HEK293 (cell line): ENCODE results near the gene CLDN6.

Experiments
- EGR2 ChIP-seq: fragments of 450-650 bp; formaldehyde crosslinking; IDR thresholded peaks from 2 replicates; pipeline ENCODE4 v1.5.1; 2016; ENCODE audit warnings: low read depth, missing biosample characterization, missing genetic modification characterization
- GLIS1 ChIP-seq: fragments of 450-650 bp; formaldehyde crosslinking; IDR thresholded peaks from 2 replicates; pipeline ENCODE4 v1.5.1; 2016; ENCODE audit warnings: missing biosample characterization, missing genetic modification characterization
- GLIS2 ChIP-seq: fragments of 450-650 bp; formaldehyde crosslinking; IDR thresholded peaks from 2 replicates; pipeline ENCODE4 v1.5.1; 2016; ENCODE audit warnings: missing biosample characterization, missing genetic modification characterization
- KLF1 ChIP-seq: fragments of 450-650 bp; formaldehyde crosslinking; IDR thresholded peaks from 2 replicates; pipeline ENCODE4 v1.5.1; 2016; ENCODE audit warnings: missing biosample characterization, missing genetic modification characterization
- KLF7 ChIP-seq: fragments of 450-650 bp; formaldehyde crosslinking; IDR thresholded peaks from 2 replicates; pipeline ENCODE4 v1.5.1; 2016; ENCODE audit warnings: missing biosample characterization, missing genetic modification characterization, borderline replicate concordance
- KLF8 ChIP-seq: fragments of 450-650 bp; formaldehyde crosslinking; IDR thresholded peaks from 2 replicates; pipeline ENCODE4 v1.5.1; 2016; ENCODE audit warnings: missing biosample characterization, missing genetic modification characterization
- PRDM1 ChIP-seq: fragments of 450-650 bp; formaldehyde crosslinking; IDR thresholded peaks from 2 replicates; pipeline ENCODE4; 2016; ENCODE audit warnings: missing biosample characterization, missing genetic modification characterization
- SCRT2 ChIP-seq: fragments of 450-650 bp; formaldehyde crosslinking; IDR thresholded peaks from 2 replicates; pipeline ENCODE4 v1.5.1; 2016; ENCODE audit warnings: missing biosample characterization, missing genetic modification characterization
- TRIM28 ChIP-seq: IDR thresholded peaks from 2 replicates; pipeline ENCODE4 v1.6.1; 2011; ENCODE audit warnings: low read length, control low read depth, borderline replicate concordance
- WT1 ChIP-seq: fragments of 450-650 bp; formaldehyde crosslinking; IDR thresholded peaks from 2 replicates; pipeline ENCODE4 v1.5.1; 2016; ENCODE audit warnings: missing biosample characterization, missing genetic modification characterization
- ZEB2 ChIP-seq: fragments of 450-650 bp; formaldehyde crosslinking; IDR thresholded peaks from 2 replicates; pipeline ENCODE4 v1.5.1; 2016; ENCODE audit warnings: missing biosample characterization, missing genetic modification characterization
- ZNF114 ChIP-seq: fragments of 450-650 bp; formaldehyde crosslinking; IDR thresholded peaks from 2 replicates; pipeline ENCODE4 v1.5.0; 2017; ENCODE audit warnings: missing biosample characterization, missing genetic modification characterization
- ZNF138 ChIP-seq: fragments of 450-650 bp; formaldehyde crosslinking; IDR thresholded peaks from 2 replicates; pipeline ENCODE4 v1.5.1; 2016; ENCODE audit warnings: missing biosample characterization, missing genetic modification characterization, borderline replicate concordance
- ZNF146 ChIP-seq: fragments of 450-650 bp; formaldehyde crosslinking; IDR thresholded peaks from 2 replicates; pipeline ENCODE4 v1.5.1; 2016; ENCODE audit warnings: missing biosample characterization, missing genetic modification characterization
- ZNF157 ChIP-seq: fragments of 450-650 bp; formaldehyde crosslinking; IDR thresholded peaks from 2 replicates; pipeline ENCODE4 v1.5.1; 2016; ENCODE audit warnings: missing biosample characterization, missing genetic modification characterization
- ZNF266 ChIP-seq: fragments of 450-650 bp; formaldehyde crosslinking; IDR thresholded peaks from 2 replicates; pipeline ENCODE4 v1.5.1; 2016; ENCODE audit warnings: missing biosample characterization, missing genetic modification characterization, low read depth
- ZNF324 ChIP-seq: fragments of 450-650 bp; formaldehyde crosslinking; IDR thresholded peaks from 2 replicates; pipeline ENCODE4 v1.5.1; 2016; ENCODE audit warnings: missing biosample characterization, missing genetic modification characterization
- ZNF335 ChIP-seq: fragments of 450-650 bp; formaldehyde crosslinking; conservative IDR thresholded peaks from 2 replicates; pipeline ENCODE4 v1.5.1; 2016; ENCODE audit warnings: missing biosample characterization, missing genetic modification characterization
- ZNF514 ChIP-seq: fragments of 450-650 bp; formaldehyde crosslinking; IDR thresholded peaks from 2 replicates; pipeline ENCODE4 v1.5.1; 2016; ENCODE audit warnings: missing biosample characterization, missing genetic modification characterization
- ZNF596 ChIP-seq: fragments of 450-650 bp; IDR thresholded peaks from 2 replicates; pipeline ENCODE4 v1.5.0; 2018; ENCODE audit warnings: missing biosample characterization, mild to moderate bottlenecking, missing genetic modification characterization, moderate library complexity
- ZNF610 ChIP-seq: fragments of 450-650 bp; formaldehyde crosslinking; IDR thresholded peaks from 2 replicates; pipeline ENCODE4 v1.5.1; 2016; ENCODE audit warnings: missing biosample characterization, missing genetic modification characterization, borderline replicate concordance
- ZNF623 ChIP-seq: fragments of 450-650 bp; formaldehyde crosslinking; IDR thresholded peaks from 2 replicates; pipeline ENCODE4 v1.5.1; 2016; ENCODE audit warnings: missing biosample characterization, missing genetic modification characterization
- TF ChIP-seq, protein P1 (sequence below): fragments of 450-650 bp; formaldehyde crosslinking; IDR thresholded peaks from 2 replicates; pipeline ENCODE4 v1.5.1; 2016; ENCODE audit warnings: missing biosample characterization, missing genetic modification characterization, low read depth
- TF ChIP-seq, protein P2 (sequence below): IDR thresholded peaks from 2 replicates; pipeline ENCODE4 v1.6.1; 2011; ENCODE audit warnings: mild to moderate bottlenecking, low read depth, low read length, borderline replicate concordance
- TF ChIP-seq, protein P3 (sequence below): fragments of 450-650 bp; formaldehyde crosslinking; IDR thresholded peaks from 2 replicates; pipeline ENCODE4 v1.5.1; 2016; ENCODE audit warnings: missing biosample characterization, missing genetic modification characterization
- TF ChIP-seq, protein P4 (sequence below): fragments of 450-650 bp; formaldehyde crosslinking; IDR thresholded peaks from 2 replicates; pipeline ENCODE4 v1.5.1; 2016; ENCODE audit warnings: missing biosample characterization, missing genetic modification characterization
- TF ChIP-seq, protein P5 (sequence below): fragments of 450-650 bp; formaldehyde crosslinking; IDR thresholded peaks from 2 replicates; pipeline ENCODE4 v1.5.1; 2016; ENCODE audit warnings: missing biosample characterization, missing genetic modification characterization
- TF ChIP-seq, protein P6 (sequence below): fragments of 450-650 bp; IDR thresholded peaks from 2 replicates; pipeline ENCODE4 v1.5.1; 2018; ENCODE audit warnings: missing biosample characterization, missing genetic modification characterization

The CLDN6 gene

DNA sequence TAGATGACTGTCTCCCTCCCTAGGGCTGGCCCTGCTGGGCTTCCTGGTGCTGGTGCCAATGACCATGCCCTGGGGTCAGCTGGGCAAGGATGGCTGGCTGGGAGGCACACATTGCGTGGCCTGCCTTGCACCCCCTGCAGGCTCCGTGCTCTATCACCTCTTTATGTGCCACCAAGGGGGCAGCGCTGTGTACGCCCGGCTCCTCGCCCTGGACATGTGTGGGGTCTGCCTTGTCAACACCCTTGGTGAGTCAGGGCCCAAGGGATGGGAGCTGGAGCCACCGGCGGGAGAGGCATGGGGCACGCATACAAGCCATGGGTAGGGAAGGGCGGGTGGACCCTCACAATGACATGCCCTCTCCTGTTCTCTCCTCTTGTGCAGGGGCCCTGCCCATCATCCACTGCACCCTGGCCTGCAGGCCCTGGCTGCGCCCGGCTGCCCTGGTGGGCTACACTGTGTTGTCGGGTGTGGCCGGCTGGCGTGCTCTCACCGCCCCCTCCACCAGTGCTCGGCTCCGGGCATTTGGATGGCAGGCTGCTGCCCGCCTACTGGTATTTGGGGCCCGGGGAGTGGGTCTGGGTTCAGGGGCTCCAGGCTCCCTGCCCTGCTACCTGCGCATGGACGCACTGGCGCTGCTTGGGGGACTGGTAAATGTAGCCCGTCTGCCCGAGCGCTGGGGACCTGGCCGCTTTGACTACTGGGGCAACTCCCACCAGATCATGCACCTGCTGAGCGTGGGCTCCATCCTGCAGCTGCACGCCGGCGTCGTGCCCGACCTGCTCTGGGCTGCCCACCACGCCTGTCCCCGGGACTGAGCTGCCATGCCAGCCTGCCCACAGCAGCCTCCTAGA lies 46.6 kb downstream of the CLDN6 start (continued):
- TF ChIP-seq, protein P1, sequence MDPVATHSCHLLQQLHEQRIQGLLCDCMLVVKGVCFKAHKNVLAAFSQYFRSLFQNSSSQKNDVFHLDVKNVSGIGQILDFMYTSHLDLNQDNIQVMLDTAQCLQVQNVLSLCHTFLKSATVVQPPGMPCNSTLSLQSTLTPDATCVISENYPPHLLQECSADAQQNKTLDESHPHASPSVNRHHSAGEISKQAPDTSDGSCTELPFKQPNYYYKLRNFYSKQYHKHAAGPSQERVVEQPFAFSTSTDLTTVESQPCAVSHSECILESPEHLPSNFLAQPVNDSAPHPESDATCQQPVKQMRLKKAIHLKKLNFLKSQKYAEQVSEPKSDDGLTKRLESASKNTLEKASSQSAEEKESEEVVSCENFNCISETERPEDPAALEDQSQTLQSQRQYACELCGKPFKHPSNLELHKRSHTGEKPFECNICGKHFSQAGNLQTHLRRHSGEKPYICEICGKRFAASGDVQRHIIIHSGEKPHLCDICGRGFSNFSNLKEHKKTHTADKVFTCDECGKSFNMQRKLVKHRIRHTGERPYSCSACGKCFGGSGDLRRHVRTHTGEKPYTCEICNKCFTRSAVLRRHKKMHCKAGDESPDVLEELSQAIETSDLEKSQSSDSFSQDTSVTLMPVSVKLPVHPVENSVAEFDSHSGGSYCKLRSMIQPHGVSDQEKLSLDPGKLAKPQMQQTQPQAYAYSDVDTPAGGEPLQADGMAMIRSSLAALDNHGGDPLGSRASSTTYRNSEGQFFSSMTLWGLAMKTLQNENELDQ (tag by site-specific recombination): no peak
- TF ChIP-seq ZNF335 (tag by site-specific recombination) (no peak), GLIS1 (peak; percentile 24; the same call in 1 of the 2 replicates), KLF1 (tag by site-specific recombination) (peak; percentile 74), ZNF114 (tag by site-specific recombination) (no peak), TRIM28 (no peak), ZNF157 (tag by site-specific recombination) (no peak), PRDM1 (tag by site-specific recombination) (no peak), ZEB2 (tag by site-specific recombination) (no peak), GLIS2 (tag by site-specific recombination) (peak; percentile 34; the same call in 1 of the 2 replicates), ZNF610 (tag by site-specific recombination) (no peak), KLF7 (tag by site-specific recombination) (0 out of 2 replicates have a peak, but pooled peaks have one; percentile 16), ZNF514 (tag by site-specific recombination) (no peak), ZNF138 (tag by site-specific recombination) (no peak), WT1 (no peak), EGR2 (tag by site-specific recombination) (no peak), KLF8 (tag by site-specific recombination) (peak; percentile 16; the same call in 1 of the 2 replicates), SCRT2 (tag by site-specific recombination) (no peak), ZNF324 (no peak), ZNF596 (no peak), ZNF623 (tag by site-specific recombination) (no peak), ZNF266 (no peak), ZNF146 (tag by site-specific recombination) (no peak)
- TF ChIP-seq, protein P2, sequence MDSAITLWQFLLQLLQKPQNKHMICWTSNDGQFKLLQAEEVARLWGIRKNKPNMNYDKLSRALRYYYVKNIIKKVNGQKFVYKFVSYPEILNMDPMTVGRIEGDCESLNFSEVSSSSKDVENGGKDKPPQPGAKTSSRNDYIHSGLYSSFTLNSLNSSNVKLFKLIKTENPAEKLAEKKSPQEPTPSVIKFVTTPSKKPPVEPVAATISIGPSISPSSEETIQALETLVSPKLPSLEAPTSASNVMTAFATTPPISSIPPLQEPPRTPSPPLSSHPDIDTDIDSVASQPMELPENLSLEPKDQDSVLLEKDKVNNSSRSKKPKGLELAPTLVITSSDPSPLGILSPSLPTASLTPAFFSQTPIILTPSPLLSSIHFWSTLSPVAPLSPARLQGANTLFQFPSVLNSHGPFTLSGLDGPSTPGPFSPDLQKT: no peak
- TF ChIP-seq, protein P3, sequence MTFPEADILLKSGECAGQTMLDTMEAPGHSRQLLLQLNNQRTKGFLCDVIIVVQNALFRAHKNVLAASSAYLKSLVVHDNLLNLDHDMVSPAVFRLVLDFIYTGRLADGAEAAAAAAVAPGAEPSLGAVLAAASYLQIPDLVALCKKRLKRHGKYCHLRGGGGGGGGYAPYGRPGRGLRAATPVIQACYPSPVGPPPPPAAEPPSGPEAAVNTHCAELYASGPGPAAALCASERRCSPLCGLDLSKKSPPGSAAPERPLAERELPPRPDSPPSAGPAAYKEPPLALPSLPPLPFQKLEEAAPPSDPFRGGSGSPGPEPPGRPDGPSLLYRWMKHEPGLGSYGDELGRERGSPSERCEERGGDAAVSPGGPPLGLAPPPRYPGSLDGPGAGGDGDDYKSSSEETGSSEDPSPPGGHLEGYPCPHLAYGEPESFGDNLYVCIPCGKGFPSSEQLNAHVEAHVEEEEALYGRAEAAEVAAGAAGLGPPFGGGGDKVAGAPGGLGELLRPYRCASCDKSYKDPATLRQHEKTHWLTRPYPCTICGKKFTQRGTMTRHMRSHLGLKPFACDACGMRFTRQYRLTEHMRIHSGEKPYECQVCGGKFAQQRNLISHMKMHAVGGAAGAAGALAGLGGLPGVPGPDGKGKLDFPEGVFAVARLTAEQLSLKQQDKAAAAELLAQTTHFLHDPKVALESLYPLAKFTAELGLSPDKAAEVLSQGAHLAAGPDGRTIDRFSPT: peak; percentile 73
- TF ChIP-seq, protein P4, sequence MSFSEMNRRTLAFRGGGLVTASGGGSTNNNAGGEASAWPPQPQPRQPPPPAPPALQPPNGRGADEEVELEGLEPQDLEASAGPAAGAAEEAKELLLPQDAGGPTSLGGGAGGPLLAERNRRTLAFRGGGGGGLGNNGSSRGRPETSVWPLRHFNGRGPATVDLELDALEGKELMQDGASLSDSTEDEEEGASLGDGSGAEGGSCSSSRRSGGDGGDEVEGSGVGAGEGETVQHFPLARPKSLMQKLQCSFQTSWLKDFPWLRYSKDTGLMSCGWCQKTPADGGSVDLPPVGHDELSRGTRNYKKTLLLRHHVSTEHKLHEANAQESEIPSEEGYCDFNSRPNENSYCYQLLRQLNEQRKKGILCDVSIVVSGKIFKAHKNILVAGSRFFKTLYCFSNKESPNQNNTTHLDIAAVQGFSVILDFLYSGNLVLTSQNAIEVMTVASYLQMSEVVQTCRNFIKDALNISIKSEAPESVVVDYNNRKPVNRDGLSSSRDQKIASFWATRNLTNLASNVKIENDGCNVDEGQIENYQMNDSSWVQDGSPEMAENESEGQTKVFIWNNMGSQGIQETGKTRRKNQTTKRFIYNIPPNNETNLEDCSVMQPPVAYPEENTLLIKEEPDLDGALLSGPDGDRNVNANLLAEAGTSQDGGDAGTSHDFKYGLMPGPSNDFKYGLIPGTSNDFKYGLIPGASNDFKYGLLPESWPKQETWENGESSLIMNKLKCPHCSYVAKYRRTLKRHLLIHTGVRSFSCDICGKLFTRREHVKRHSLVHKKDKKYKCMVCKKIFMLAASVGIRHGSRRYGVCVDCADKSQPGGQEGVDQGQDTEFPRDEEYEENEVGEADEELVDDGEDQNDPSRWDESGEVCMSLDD (tag by site-specific recombination): no peak
- TF ChIP-seq, protein P5, sequence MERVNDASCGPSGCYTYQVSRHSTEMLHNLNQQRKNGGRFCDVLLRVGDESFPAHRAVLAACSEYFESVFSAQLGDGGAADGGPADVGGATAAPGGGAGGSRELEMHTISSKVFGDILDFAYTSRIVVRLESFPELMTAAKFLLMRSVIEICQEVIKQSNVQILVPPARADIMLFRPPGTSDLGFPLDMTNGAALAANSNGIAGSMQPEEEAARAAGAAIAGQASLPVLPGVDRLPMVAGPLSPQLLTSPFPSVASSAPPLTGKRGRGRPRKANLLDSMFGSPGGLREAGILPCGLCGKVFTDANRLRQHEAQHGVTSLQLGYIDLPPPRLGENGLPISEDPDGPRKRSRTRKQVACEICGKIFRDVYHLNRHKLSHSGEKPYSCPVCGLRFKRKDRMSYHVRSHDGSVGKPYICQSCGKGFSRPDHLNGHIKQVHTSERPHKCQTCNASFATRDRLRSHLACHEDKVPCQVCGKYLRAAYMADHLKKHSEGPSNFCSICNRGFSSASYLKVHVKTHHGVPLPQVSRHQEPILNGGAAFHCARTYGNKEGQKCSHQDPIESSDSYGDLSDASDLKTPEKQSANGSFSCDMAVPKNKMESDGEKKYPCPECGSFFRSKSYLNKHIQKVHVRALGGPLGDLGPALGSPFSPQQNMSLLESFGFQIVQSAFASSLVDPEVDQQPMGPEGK (tag by site-specific recombination): no peak
- TF ChIP-seq, protein P6, sequence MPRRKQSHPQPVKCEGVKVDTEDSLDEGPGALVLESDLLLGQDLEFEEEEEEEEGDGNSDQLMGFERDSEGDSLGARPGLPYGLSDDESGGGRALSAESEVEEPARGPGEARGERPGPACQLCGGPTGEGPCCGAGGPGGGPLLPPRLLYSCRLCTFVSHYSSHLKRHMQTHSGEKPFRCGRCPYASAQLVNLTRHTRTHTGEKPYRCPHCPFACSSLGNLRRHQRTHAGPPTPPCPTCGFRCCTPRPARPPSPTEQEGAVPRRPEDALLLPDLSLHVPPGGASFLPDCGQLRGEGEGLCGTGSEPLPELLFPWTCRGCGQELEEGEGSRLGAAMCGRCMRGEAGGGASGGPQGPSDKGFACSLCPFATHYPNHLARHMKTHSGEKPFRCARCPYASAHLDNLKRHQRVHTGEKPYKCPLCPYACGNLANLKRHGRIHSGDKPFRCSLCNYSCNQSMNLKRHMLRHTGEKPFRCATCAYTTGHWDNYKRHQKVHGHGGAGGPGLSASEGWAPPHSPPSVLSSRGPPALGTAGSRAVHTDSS (tag by site-specific recombination): no peak
